Stimulated activated CD4-positive, alpha-beta T cell treated with anti-CD3 and anti-CD28 coated beads, Interleukin-12 subunit alpha, Interleukin-12 subunit beta, amount 100 ng/mL, for 48 hours (primary cell): ENCODE measurements around the gene CENPW.

Experiments used
- DNase-seq, 3 donors: peaks; one replicate each; pipeline ENCODE4 v3.0.0-alpha.2; 2020; ENCODE audit warnings: low read depth in 2 of 3, low spot score in 1 of 3

CENPW gene

DNA sequence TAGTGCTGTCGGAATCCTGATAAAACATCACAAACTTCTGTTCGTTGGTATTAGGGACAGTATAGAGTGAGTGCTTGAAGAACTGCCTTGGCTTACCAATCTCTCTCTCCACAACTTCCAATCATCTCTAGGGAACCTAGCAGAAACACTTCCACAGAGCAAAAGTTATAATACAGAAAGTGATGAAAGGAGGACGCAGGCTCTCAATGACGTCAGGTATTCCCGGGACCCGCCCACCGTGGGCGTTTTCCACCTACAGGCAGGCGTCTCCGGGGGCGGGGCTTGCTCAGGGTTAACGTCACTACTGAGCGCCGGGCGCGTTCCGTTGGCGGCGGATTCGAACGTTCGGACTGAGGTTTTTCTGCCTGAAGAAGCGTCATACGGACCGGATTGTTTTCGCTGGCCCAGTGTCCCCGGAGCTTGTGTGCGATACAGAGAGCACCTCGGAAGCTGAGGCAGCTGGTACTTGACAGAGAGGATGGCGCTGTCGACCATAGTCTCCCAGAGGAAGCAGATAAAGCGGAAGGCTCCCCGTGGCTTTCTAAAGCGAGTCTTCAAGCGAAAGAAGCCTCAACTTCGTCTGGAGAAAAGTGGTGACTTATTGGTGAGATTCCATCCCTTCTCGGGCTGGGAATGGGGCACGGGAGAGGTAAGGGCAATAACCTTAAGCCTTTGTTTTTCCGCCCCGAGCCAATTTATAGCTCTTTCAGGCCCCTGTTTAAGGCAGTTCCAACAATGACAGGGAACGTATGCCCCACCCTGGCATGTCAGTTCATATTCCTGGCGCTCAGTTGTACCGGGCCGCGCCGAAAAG is at the start of gene CENPW:
Gene CENPW, plus strand, starts transcription at position 320 of the 814 bp plus-strand sequence. Its CDS starts 159 bp downstream, at position 479.
- peak; percentile 94 to 96 (median 96) for DNase-seq

DNA sequence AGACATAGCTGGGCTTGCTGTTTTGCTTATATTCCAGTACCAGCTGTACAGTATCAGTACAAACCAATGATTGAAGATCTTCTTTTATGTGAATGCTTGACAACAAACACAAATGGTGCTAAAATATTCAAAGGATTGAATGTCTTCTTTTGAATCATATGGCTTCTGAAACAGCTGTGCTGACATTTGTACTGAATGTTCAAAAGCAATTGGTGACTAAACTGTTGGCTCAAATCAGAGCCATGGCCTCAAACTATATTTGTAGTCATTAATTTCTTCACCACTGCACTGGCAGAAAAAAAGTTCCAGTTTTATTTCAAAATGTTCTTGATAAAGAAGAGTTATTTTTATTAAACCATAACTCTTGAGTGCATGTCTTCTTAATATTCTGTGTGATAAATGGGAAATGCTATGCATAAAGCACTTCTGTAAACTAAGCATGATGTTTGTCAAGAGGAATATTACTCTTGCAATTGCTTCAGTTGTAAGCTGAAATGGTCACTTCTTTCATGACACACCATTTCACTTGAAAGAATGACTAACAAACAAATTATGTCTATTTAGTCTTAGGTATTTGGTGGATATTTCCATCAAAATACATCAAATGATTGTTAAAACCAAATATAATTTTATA is 45.9 kb upstream of the CENPW start:
- no peak for DNase-seq

DNA sequence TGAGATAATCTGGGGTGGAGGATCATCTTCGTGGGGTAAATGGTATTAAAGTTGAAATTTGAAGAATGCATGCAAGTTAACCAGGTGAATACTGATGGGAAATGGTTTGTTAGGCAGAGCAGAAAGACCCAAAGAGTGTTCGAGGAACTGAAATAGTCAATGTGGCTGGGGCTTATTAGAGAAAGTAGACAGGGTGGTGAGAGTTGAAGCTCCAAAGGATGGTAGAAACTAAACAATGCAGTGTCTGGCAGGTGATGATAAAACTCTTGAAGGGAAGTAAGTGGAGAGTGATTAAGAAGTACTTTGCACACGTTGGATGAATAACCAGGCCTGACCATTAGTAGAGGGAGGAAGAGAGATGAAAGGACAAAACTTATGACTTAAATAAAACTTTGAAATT is 39.8 kb upstream of the CENPW start:
- DNase-seq: no peak

DNA sequence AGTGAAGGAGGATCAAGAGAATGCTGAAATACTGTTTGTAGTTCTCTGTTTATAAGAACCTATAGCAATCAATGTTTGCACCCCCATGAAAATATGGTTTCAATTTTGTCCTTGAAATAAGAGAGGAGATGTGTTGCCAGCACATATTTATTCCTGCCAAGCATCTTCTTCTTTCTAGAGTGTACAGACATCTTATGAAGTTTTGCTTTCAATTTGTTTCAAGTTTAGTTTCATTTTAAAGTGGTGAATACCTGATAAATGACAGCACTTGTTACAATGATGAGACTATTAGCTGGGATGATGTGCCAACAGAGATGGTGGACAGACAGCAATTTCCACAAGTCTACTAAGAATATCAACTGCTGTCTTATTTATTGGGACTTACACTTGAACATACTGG is 39.2 kb upstream of the CENPW start:
- DNase-seq: no peak

DNA sequence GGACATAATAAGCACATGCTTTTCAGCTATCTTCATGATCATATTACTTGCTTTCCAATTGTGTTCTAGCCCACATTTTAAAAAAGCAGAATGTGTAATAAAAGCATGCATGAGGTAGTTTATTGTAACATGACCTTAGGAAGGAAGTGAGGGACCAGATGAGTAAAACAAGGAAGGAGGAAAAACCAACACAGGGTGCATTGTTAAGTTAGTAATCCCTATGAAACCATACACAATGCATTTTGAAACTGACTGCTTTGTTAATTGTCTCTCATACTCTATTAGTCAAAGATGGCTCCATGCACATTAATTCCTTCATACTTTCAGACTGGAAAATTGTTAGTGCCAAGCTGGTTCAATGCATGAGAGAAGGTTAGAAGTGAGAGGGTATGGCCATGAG is 37.7 kb upstream of the CENPW start:
- no peak for DNase-seq

DNA sequence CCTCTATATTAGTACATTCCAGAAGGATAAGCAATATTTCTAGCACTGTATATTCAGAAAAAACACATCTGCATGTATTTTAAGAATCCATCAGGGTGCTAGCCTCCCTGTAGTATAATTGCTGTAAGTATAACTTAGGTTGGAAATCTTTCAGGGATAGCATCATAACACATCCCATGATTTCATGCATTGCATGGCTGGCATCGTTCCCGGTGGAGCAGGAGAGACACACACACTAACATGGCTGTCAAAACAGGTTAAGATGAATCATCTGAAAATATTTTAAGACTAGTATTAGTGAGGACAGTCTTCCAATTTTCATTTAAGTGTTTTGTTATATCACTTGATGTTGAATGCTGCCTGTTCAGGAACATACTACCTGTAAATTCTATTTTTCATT is 32.1 kb upstream of the CENPW start:
- DNase-seq: no peak

DNA sequence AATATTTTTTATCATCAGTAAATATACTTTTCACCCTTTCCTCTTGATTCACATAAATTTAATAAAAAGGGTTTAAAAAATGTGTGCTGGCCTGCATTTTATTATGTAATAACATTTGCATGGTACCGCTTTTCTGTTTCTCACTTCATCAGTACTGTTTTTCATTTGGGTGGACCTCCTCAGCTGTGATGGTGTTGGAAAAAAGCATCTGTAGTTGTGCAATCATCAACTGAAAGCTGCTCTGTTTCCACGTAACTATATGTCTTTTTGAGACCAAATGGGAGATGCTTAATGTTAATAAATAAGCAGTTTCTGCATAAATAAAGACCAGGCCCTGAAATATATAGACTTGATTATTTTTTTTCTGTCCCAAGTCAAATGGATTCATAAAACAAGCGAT is 31.6 kb upstream of the CENPW start:
- no peak for DNase-seq

DNA sequence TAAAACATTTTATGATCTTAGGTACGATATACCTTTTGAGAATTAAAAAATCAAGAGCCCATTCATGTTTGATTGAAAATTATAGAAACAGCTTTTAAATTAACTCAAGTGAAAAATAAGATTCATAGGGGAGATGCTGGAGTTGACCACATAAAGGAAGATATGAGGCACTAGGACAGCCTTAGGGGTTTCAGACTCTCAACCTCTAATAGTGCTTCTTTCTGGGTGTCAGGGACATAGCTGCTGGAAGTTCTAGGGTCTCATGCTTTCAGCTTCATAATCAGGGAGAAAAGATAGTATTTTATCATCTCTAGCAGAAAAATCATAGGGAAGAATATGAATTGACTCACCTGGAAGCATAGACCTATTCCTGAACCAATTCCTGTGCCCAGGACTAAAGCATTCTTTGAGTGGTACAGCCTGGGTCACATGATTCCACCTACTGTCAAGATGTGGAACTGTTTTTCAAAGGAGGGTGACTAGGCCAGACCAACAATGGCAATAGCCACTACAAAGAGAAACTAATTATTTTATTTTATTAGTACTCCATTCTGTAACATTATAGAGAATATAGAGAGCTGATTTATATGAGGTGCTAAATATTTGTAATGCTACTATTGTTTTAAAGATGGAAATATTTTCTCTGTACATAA is 27.8 kb upstream of the CENPW start:
- no peak for DNase-seq

DNA sequence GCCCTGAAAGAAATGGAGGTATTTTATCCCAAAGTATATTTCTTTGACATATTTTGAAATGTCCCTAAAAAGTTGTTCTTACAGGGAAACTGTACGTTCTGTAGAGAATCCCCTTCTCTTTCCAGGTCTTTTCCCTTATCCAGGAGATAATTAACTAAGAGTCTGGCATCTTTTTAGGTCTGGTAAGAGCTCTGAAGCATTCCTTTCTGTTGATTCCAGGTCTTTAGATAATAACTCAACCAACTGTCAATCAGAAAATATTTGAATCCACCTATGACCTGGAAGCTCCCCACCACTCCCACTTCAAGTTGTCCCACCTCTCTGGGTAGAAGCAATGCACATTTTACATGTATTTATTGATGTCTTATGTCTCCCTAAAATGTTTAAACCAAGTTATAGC is 26.0 kb upstream of the CENPW start:
- no peak for DNase-seq

DNA sequence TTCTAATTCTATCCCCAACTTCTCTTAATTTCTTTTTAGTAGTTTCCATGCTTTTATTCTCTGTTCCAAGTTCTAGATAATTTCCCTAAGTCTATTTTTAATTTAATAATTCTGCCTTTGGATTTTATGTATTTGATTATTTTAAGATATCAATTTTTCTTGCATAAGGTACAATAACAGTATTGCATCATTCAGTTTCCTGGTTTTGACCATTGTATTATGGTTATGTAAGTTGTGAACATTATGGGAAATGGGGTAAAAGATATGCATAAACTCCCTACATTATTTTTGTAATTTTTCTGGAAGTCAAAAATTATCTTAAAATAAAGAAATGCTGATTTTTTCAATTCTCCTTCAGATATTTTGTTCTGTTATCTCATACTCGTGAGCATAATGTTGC is 21.1 kb upstream of the CENPW start:
- DNase-seq: no peak

DNA sequence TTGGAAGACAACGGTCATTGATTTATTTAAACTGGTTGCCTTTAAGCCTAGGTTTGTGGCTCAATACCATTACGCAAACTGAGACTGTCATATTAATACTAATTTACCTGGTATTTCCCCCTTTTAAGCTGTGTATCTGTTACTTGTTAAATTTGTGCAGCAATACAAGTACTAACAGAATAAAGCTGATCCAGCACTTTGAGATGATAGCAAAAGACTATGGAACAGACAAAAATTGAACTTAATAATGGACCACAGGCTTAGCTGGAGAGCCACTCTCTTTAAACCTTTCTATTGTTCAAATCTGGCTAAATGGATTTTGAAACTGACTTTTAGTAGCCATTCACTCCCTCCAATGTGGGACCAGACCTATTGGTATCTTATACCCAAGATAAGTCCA is 6.2 kb upstream of the CENPW start:
- no peak for DNase-seq

DNA sequence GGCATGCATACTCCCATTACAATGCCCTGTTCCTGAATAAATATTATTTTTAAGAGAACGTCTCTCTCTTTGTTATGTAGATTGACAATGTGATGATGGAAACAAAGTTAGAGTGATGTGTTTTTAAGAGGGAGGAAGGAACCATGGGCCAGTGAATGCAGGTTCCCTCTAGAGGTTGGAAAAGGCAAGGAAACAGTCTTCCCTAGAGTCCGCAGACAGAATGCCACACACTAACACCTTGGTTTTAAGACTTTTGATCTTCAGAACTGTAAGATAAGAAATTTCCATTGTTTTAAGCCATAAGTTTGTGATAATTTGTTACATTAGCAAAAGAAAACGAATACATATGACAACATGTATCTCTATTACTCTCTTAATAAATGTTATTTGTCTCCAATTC is 4.7 kb upstream of the CENPW start:
- DNase-seq: no peak

DNA sequence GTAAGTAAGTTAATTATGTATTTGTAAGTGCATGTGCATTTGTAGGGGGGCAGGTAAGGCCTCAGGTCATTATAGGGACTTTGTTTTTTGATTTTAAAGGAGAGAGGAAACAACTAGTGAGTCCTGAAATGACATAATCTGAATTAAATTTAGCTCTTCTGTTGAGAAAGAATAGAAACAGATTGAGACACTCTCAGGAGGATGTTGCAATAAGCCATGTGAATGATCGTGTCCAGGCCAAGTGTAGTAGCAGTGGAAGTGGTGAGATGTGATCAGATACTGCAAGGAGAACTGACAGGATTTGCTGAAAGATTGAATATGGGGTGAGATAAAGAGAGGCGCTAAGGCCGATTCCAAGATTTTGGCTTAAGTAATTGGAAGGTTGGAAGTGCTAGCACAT is 2.6 kb upstream of the CENPW start:
- DNase-seq: no peak

DNA sequence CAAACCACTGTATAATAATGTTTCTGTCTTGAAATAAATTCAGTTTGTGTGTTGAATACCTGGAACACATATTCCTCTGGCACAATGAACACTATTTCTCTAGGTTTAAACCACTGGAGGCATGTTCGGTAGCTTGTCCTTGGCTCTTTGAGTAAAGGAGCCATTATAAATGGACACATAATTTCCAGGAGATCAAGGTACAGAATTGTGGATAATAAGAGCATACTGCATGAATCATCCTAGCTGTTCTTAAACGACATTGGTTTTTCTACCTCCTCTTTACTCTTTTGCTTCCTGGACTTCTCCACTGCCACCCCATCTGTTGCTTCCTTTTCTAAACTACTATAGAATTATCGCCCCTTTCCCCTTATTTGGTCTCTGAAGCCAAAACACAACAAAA is 1.2 kb downstream of the CENPW start:
- no peak for DNase-seq

DNA sequence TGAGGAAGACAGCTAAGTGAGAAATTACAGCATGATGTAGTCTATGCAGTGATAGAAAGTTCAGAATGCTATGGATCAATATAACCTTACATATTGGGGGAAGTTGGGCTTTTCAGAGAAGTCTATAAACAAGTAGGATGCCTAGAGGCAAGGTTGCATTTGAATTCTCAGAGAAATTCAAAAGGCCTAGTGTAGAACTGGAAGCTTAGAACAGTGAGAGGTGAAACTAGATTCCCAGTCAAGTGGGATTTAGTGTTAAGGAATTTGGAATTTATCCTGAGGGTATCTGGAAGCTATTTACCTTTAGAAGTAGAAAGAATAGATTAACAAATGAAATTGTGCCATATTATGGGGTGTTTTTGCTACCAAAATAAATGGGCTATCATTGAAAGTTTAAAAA is 4.3 kb downstream of the CENPW start:
- no peak for DNase-seq

DNA sequence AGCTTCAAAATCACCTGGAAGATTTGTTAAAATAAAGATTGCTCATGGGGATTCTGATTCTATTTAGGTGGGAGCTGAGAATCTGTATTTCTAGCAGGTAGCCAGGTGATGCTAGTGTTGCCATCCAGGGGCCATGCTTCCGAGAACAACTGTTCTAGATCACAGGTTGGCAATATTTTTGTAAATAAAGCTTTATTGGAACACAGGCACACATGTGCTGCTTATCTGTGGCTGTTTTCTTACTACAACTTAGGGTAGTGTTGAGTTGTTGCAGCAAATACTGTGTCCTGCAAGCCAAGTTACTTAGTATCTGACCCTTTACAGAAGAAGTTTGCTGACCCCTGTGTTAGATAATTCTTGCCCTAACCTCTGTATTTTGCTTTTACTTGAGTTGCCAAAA is 12.0 kb downstream of the CENPW start:
- DNase-seq: no peak

DNA sequence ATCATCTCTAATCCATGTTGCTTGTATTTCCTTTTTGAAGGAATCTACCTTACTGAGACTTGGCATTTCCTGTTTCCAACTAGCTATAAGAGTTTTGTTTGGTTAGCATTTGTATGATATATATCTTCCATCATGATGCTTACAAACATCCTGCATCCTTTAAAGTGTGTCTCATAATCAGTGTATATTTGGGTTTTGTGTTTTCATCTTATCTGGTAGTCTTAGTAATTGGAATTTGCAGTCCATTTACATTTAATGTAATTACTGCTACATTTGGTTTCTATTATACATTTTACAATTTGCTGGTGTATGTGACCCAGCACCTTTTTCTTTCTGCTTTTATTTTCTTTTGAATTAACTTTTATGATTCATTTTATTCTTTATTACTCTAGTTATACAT is 12.6 kb downstream of the CENPW start:
- no peak for DNase-seq

DNA sequence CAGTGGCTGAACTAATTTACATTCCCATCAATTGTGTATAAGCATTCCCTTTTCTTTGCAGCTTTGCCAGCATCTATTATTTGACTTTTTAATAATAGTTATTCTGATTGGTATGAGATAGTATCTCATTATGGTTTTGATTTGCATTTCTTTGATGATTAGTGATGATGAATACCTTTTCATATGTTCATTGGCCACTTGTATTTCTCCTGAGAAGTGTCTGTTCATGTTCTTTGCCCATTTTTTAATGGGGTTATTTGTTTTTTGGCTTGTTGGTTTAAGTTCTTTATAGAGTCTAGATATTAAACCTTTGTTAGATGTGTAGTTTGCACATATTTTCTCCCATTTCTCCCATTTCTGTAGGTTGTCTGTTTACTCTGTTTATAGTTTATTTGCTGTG is 16.6 kb downstream of the CENPW start:
- no peak for DNase-seq

DNA sequence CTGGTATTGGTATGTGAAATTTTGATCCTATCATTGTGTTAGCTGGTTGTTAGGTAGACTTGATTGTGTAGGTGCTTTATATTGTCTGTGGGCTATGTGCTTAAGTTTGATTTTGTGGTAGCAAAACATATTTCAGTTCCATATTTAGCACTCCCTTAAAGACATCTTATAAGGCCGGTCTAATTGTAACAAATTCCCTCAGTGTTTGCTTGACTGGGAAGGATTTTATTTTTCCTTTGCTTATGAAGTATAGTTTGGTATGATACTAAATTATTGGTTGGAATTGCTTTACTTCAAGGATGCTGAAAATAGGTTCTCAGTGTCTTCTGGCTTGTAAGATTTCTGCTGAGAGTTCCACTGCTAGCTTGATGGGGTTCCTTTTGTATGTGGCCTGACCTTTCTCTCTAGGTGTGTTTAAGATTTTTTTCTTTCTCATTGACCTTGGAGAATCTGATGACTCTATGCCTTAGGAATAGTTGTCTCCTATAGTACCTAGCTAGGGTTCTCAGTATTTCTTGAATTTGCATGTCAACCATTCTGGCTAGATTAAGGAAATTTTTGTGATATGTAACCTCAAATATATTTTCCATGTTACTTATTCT is 20.1 kb downstream of the CENPW start:
- no peak for DNase-seq

DNA sequence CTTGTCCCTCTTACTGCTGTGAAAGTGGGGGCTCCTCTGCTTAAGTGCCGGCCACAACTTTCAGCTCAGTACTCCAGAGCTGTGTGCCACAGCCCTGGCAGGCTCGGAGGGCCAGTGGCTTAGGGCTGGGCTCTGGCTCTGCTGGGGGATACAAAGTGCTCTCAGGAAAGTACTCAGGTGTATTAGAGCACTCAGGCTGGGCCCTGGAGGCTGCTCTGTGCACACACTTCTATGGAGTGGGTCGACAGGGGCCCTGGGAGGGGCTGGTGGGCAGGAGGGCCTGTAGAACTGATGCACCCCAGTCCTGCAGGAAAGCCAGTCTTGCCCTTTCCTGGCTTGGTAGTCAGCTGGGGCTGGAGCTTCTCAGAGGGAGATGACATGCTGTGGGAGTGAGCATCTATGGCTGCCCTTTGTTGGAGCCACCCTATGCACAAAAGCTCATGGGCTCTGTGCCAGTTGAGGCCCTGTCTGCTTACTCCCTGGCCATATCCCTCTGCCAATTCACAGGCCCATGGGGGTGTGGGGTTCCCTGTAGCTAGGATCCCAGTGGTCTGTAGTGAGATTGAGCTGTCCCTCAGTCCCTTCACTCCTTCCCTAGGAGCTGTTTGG is 22.0 kb downstream of the CENPW start:
- no peak for DNase-seq

DNA sequence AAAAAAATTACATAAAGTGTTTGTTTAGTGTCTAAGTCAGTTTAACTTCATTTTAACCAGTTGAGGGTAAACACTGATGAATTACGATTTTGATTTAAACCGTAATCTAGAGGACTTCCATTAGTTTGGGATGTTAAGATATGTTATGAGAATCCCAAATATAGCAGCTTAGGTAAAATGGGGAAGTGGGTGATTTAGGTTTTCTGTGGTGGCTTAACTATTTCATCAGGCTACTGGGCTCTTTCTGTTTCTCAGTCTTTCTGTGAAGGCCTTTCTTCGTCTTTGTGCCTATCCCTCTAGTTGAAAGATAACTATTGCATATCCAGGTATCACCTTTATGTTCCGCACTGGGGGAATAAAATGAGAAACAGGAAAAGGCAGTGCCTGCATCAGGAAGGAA is 27.9 kb downstream of the CENPW start:
- DNase-seq: no peak

DNA sequence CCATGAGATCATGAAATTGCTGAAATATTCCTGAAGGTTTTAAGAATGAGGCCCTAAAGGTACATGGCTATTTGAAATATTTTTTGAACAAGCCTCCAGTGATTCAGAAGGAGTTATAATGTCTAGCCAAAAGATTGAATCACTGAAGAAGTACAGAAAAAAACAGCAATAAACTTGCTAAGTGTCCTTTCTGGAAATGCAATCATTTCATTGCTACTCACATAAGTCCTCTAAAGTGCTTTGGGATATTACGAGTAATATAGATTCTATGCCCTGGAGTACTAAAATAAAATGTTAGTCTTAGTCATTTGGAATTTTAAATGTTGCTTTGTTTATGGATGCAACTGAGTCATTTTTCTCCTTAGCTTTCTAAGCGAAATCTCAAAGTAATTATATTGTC is 32.7 kb downstream of the CENPW start:
- DNase-seq: no peak
